HCT116 (cell line): ENCODE results near the gene MMGT1.

Experiments
- POLR2A ChIP-seq: IDR thresholded peaks from 2 replicates; pipeline ENCODE4 v1.7.0; 2011; ENCODE audit warnings: borderline replicate concordance; ENCODE audit not compliant: insufficient read depth, insufficient read length; ENCODE audit errors: extremely low read depth
- SRF ChIP-seq: IDR thresholded peaks from 2 replicates; pipeline ENCODE4 v1.6.1; 2012; ENCODE audit warnings: low read depth
- TF ChIP-seq, protein P1 (sequence below): IDR thresholded peaks from 2 replicates; pipeline ENCODE4 v1.6.1; 2012; ENCODE audit warnings: low read depth
- TF ChIP-seq, protein P2 (sequence below), 3 experiments: fragments of 200-600 bp in 1 of 3; sonication (generic) in 1 of 3; IDR thresholded peaks in 2 of 3; conservative IDR thresholded peaks in 1 of 3; 2 replicates each; pipeline ENCODE4 v1.5.1; 2012 to 2017; ENCODE audit warnings: low read depth in 2 of 3, low read length in 2 of 3, antibody characterized with exemption in 1 of 3, borderline replicate concordance in 1 of 3, control low read depth in 1 of 3, mild to moderate bottlenecking in 1 of 3, mixed read lengths in 1 of 3, mixed run types in 1 of 3, moderate library complexity in 1 of 3; ENCODE audit not compliant: insufficient read depth in 1 of 3

DNA sequence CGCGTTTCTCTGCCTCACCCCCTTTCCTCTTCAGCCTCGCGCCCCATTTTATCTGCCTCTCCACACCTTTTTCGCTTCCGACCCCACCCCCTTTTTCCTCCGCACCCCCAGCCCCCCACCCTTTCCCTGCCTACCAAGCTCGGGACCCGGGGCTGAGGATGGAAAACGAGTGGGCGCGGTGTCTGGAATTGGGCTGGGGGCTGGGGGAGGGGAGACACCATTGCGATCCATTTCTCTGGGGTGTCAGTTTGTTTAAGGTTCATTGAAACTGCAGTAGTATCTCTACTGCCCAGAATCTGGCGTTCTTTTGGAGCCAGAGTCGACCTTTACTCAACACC is 12.2 kb upstream of the MMGT1 start:
- TF ChIP-seq, protein P1, sequence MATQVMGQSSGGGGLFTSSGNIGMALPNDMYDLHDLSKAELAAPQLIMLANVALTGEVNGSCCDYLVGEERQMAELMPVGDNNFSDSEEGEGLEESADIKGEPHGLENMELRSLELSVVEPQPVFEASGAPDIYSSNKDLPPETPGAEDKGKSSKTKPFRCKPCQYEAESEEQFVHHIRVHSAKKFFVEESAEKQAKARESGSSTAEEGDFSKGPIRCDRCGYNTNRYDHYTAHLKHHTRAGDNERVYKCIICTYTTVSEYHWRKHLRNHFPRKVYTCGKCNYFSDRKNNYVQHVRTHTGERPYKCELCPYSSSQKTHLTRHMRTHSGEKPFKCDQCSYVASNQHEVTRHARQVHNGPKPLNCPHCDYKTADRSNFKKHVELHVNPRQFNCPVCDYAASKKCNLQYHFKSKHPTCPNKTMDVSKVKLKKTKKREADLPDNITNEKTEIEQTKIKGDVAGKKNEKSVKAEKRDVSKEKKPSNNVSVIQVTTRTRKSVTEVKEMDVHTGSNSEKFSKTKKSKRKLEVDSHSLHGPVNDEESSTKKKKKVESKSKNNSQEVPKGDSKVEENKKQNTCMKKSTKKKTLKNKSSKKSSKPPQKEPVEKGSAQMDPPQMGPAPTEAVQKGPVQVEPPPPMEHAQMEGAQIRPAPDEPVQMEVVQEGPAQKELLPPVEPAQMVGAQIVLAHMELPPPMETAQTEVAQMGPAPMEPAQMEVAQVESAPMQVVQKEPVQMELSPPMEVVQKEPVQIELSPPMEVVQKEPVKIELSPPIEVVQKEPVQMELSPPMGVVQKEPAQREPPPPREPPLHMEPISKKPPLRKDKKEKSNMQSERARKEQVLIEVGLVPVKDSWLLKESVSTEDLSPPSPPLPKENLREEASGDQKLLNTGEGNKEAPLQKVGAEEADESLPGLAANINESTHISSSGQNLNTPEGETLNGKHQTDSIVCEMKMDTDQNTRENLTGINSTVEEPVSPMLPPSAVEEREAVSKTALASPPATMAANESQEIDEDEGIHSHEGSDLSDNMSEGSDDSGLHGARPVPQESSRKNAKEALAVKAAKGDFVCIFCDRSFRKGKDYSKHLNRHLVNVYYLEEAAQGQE, result no peak
- TF ChIP-seq SRF (no peak), POLR2A (no peak)
- TF ChIP-seq, protein P2, sequence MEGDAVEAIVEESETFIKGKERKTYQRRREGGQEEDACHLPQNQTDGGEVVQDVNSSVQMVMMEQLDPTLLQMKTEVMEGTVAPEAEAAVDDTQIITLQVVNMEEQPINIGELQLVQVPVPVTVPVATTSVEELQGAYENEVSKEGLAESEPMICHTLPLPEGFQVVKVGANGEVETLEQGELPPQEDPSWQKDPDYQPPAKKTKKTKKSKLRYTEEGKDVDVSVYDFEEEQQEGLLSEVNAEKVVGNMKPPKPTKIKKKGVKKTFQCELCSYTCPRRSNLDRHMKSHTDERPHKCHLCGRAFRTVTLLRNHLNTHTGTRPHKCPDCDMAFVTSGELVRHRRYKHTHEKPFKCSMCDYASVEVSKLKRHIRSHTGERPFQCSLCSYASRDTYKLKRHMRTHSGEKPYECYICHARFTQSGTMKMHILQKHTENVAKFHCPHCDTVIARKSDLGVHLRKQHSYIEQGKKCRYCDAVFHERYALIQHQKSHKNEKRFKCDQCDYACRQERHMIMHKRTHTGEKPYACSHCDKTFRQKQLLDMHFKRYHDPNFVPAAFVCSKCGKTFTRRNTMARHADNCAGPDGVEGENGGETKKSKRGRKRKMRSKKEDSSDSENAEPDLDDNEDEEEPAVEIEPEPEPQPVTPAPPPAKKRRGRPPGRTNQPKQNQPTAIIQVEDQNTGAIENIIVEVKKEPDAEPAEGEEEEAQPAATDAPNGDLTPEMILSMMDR (IDR thresholded peaks at IDR 0.05 in 2 of 3, conservative IDR thresholded peaks at IDR 0.05 in 1 of 3; ENCODE audit: borderline replicate concordance in 1 of 3, insufficient read depth in 1 of 3, low read depth in 2 of 3, low read length in 2 of 3), result no peak
